ENCODE results near the gene NOTCH1. TPM values are rescaled to one million over a fixed set of nuclear protein-coding genes. Genes with fewer than 3 reads are reported as not detected.

NOTCH1 gene
- total RNA-seq, 1 experiment from 2014 or later = 95.6 TPM

GRCh38 chr9:136565715-136566552 is 20.1 kb upstream of the NOTCH1 start (continued):
- no peak for TF ChIP-seq HMGA2 (CRISPR knock-in tag; IDR thresholded peaks at IDR 0.05)
- TF ChIP-seq ZNF281 (CRISPR knock-in tag; IDR thresholded peaks at IDR 0.05) = no peak
- TF ChIP-seq, protein P1, sequence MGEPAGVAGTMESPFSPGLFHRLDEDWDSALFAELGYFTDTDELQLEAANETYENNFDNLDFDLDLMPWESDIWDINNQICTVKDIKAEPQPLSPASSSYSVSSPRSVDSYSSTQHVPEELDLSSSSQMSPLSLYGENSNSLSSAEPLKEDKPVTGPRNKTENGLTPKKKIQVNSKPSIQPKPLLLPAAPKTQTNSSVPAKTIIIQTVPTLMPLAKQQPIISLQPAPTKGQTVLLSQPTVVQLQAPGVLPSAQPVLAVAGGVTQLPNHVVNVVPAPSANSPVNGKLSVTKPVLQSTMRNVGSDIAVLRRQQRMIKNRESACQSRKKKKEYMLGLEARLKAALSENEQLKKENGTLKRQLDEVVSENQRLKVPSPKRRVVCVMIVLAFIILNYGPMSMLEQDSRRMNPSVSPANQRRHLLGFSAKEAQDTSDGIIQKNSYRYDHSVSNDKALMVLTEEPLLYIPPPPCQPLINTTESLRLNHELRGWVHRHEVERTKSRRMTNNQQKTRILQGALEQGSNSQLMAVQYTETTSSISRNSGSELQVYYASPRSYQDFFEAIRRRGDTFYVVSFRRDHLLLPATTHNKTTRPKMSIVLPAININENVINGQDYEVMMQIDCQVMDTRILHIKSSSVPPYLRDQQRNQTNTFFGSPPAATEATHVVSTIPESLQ (CRISPR knock-in tag; IDR thresholded peaks at IDR 0.05) = no peak
- TF ChIP-seq MXD4 (CRISPR knock-in tag; IDR thresholded peaks at IDR 0.05; ENCODE audit: borderline replicate concordance) = no peak
- TF ChIP-seq, protein P2, sequence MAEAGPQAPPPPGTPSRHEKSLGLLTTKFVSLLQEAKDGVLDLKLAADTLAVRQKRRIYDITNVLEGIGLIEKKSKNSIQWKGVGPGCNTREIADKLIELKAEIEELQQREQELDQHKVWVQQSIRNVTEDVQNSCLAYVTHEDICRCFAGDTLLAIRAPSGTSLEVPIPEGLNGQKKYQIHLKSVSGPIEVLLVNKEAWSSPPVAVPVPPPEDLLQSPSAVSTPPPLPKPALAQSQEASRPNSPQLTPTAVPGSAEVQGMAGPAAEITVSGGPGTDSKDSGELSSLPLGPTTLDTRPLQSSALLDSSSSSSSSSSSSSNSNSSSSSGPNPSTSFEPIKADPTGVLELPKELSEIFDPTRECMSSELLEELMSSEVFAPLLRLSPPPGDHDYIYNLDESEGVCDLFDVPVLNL (CRISPR knock-in tag; IDR thresholded peaks at IDR 0.05; ENCODE audit: borderline replicate concordance, low read depth) = no peak
- TF ChIP-seq IRF2 (CRISPR knock-in tag; IDR thresholded peaks at IDR 0.05; ENCODE audit: borderline replicate concordance, low read depth) = no peak
- TF ChIP-seq NR2C2 (CRISPR knock-in tag; IDR thresholded peaks at IDR 0.05) = no peak
- TF ChIP-seq TCF7 (CRISPR knock-in tag; IDR thresholded peaks at IDR 0.05; ENCODE audit: low read depth) = no peak
- TF ChIP-seq PRRX2 (CRISPR knock-in tag; IDR thresholded peaks at IDR 0.05) = no peak
- TF ChIP-seq, protein P3, sequence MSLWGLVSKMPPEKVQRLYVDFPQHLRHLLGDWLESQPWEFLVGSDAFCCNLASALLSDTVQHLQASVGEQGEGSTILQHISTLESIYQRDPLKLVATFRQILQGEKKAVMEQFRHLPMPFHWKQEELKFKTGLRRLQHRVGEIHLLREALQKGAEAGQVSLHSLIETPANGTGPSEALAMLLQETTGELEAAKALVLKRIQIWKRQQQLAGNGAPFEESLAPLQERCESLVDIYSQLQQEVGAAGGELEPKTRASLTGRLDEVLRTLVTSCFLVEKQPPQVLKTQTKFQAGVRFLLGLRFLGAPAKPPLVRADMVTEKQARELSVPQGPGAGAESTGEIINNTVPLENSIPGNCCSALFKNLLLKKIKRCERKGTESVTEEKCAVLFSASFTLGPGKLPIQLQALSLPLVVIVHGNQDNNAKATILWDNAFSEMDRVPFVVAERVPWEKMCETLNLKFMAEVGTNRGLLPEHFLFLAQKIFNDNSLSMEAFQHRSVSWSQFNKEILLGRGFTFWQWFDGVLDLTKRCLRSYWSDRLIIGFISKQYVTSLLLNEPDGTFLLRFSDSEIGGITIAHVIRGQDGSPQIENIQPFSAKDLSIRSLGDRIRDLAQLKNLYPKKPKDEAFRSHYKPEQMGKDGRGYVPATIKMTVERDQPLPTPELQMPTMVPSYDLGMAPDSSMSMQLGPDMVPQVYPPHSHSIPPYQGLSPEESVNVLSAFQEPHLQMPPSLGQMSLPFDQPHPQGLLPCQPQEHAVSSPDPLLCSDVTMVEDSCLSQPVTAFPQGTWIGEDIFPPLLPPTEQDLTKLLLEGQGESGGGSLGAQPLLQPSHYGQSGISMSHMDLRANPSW (CRISPR knock-in tag; conservative IDR thresholded peaks at IDR 0.05; ENCODE audit: low read depth) = no peak

DNA sequence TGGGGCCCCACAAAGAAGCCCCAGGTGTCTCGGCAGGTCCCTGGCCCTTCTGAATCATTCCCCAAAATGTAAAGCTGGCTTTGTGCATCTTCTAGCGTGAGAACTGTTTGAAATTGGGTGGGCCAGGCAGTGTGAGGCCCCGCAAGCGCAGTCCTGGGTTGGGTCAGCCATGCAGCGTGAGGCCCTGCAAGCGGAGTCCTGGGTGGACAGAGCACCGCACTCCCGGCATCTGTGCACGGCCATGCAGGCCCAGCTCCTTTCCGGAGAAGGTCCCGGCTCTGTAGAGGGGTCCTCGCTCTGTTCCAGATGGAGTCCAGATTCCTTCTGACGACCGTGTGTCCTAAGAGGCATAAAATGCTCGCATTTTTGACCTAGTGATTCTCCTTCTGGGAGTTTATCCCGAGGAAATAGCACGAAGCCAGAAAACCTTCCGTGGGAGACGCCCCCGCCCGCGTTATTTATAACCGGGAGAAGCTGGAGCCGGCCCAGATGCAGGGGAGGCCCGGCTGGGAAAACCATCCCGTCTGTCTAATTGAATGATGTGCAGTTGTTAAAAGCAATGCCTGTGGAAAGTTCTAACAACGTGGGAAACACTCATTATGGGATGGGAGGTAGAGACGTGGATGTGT is 19.4 kb upstream of the NOTCH1 start:
- Mint-ChIP-seq H3K27ac (no peak overlapping the region; the same call in none of the 2 replicates), H3K4me3 (no peak overlapping the region), H3K9me3 (peaks cover 11% of the 10 kb centered on the region), H3K27me3 (ENCODE audit: low read depth) (peaks cover 16% of the 10 kb centered on the region), H3K36me3 (peaks cover 8% of the 10 kb centered on the region), H3K4me1 (peaks cover 37% of the 10 kb centered on the region)
- TF ChIP-seq KAT7 (CRISPR knock-in tag; IDR thresholded peaks at IDR 0.05; ENCODE audit: borderline replicate concordance) = no peak
- TF ChIP-seq ZNF263 (CRISPR knock-in tag; IDR thresholded peaks at IDR 0.05; ENCODE audit: low read depth) = no peak
- TF ChIP-seq TEAD4 (CRISPR knock-in tag; IDR thresholded peaks at IDR 0.05) = no peak
- DNase-seq (ENCODE audit: low spot score) (no peak), ATAC-seq (no peak)
- POLR2A ChIA-PET = no interaction called here
- CTCF ChIA-PET = interaction anchor here (0.8 to 2.0 kb wide), 4 partner anchors 23 to 67 kb away, joined by 4 to 5 read pairs (median 5); no protein-coding TSS in a partner anchor

All from WTC11 (cell line).